Muscle layer of colon (tissue), 2 donors: ENCODE measurements around the gene SRPK2.

Experiments used
- H3K27ac ChIP-seq: one replicate; pipeline ENCODE4 v1.7.0; 2013; ENCODE audit warnings: low read depth, mild to moderate bottlenecking, low read length, moderate library complexity
- H3K27me3 ChIP-seq, 2 donors: one replicate each; pipeline ENCODE4 v1.7.0; 2013; ENCODE audit warnings: low read length in 2 of 2, mild to moderate bottlenecking in 2 of 2; ENCODE audit not compliant: insufficient read depth in 2 of 2, control insufficient read depth in 1 of 2
- H3K36me3 ChIP-seq: one replicate; pipeline ENCODE4 v1.7.0; 2013; ENCODE audit warnings: mild to moderate bottlenecking, low read length; ENCODE audit not compliant: insufficient read depth
- H3K4me1 ChIP-seq: one replicate; pipeline ENCODE4 v1.7.0; 2013; ENCODE audit warnings: mild to moderate bottlenecking, low read length; ENCODE audit not compliant: insufficient read depth
- H3K4me3 ChIP-seq, 2 donors: one replicate each; pipeline ENCODE4 v1.7.0; 2013; ENCODE audit warnings: low read length in 2 of 2, low read depth in 1 of 2, mild to moderate bottlenecking in 1 of 2, moderate library complexity in 1 of 2
- H3K9ac ChIP-seq: one replicate; pipeline ENCODE4 v1.7.0; 2013; ENCODE audit warnings: low read length
- H3K9me3 ChIP-seq: one replicate; pipeline ENCODE4 v1.7.0; 2013; ENCODE audit warnings: mild to moderate bottlenecking, low read length
- donor health status: abdominal sarcoma.
- donor health status: Adenocarcinoma of cecum.

The SRPK2 gene

DNA sequence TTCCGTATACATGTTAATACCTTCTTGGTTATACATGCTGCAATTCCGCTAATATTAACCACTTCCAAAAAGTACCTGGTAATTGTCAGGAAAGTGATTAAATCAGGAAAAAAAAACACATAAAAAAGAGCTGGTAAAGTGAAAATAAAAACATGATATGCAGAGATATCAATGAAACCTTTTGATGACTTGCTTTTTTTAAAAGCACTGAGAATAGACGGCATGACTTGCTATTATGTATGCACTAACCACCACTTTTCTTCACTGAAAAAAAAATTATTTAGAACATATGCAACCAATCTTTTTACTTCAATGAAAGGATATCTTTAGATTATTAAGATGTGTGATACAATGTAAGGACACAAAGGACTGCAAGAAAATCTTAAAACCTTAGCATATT is 211.7 kb downstream of the SRPK2 start:
- Histone ChIP-seq H3K4me1 (no peaks in the 10 kb centered on the region), H3K36me3 (no peaks in the 10 kb centered on the region), H3K27ac (no peak overlapping the region), H3K9ac (no peak overlapping the region), H3K9me3 (no peaks in the 10 kb centered on the region), H3K27me3 (no peaks in the 10 kb centered on the region), H3K4me3 (no peak overlapping the region)

GRCh38 chr7:105173586-105173985 is 215.1 kb downstream of the SRPK2 start:
- no peaks in the 10 kb centered on the region for H3K36me3 ChIP-seq

GRCh38 chr7:105164751-105165150 is 224.0 kb downstream of the SRPK2 start:
- Histone ChIP-seq H3K4me3 (no peak overlapping the region), H3K36me3 (peaks cover 27% of the 10 kb centered on the region), H3K9me3 (no peaks in the 10 kb centered on the region), H3K4me1 (no peaks in the 10 kb centered on the region), H3K27ac (no peak overlapping the region), H3K27me3 (no peaks in the 10 kb centered on the region), H3K9ac (no peak overlapping the region)

More at GRCh38 chr7:105173586-105173985, 215.1 kb downstream of the SRPK2 start:
- no peak overlapping the region for H3K27ac ChIP-seq
- H3K9me3 ChIP-seq, result no peaks in the 10 kb centered on the region
- H3K4me1 ChIP-seq, result no peaks in the 10 kb centered on the region
- H3K4me3 ChIP-seq, result no peak overlapping the region
- no peaks in the 10 kb centered on the region for H3K27me3 ChIP-seq
- H3K9ac ChIP-seq, result no peak overlapping the region

- Histone ChIP-seq H3K9ac (no peak overlapping the region), H3K36me3 (peaks cover 30% of the 10 kb centered on the region), H3K9me3 (no peaks in the 10 kb centered on the region), H3K27ac (no peak overlapping the region), H3K4me1 (no peaks in the 10 kb centered on the region), H3K27me3 (no peaks in the 10 kb centered on the region), H3K4me3 (no peak overlapping the region)
These were observed 225.0 kb downstream of the SRPK2 start for GRCh38 chr7:105163718-105164117.

- H3K36me3 ChIP-seq, result peaks cover 21% of the 10 kb centered on the region
- no peaks in the 10 kb centered on the region for H3K27me3 ChIP-seq
- H3K9me3 ChIP-seq, result no peaks in the 10 kb centered on the region
- H3K4me1 ChIP-seq, result no peaks in the 10 kb centered on the region
- H3K4me3 ChIP-seq, result no peak overlapping the region
- no peak overlapping the region for H3K27ac ChIP-seq
- no peak overlapping the region for H3K9ac ChIP-seq
These were observed 227.4 kb downstream of the SRPK2 start for GRCh38 chr7:105161366-105161765.

GRCh38 chr7:105157278-105157677 is 231.4 kb downstream of the SRPK2 start:
- no peaks in the 10 kb centered on the region for H3K27me3 ChIP-seq
- no peak overlapping the region for H3K27ac ChIP-seq
- no peak overlapping the region for H3K4me3 ChIP-seq
- no peak overlapping the region for H3K9ac ChIP-seq
- H3K36me3 ChIP-seq, result peaks cover 11% of the 10 kb centered on the region
- H3K9me3 ChIP-seq, result no peaks in the 10 kb centered on the region
- H3K4me1 ChIP-seq, result no peaks in the 10 kb centered on the region

- Histone ChIP-seq H3K36me3 (peaks cover 11% of the 10 kb centered on the region), H3K4me3 (no peak overlapping the region), H3K9me3 (no peaks in the 10 kb centered on the region), H3K4me1 (no peaks in the 10 kb centered on the region), H3K9ac (no peak overlapping the region), H3K27ac (no peak overlapping the region), H3K27me3 (no peaks in the 10 kb centered on the region)
These were observed 232.0 kb downstream of the SRPK2 start for GRCh38 chr7:105156731-105157130.

GRCh38 chr7:105154084-105154483 is 234.6 kb downstream of the SRPK2 start:
- H3K4me1 ChIP-seq, result no peaks in the 10 kb centered on the region
- no peak overlapping the region for H3K27ac ChIP-seq
- H3K36me3 ChIP-seq, result no peaks in the 10 kb centered on the region
- H3K4me3 ChIP-seq, result no peak overlapping the region
- H3K9ac ChIP-seq, result no peak overlapping the region
- H3K9me3 ChIP-seq, result no peaks in the 10 kb centered on the region
- no peaks in the 10 kb centered on the region for H3K27me3 ChIP-seq

GRCh38 chr7:105153531-105153930 is 235.2 kb downstream of the SRPK2 start:
- Histone ChIP-seq H3K4me3 (no peak overlapping the region), H3K27me3 (no peaks in the 10 kb centered on the region), H3K9ac (no peak overlapping the region), H3K4me1 (no peaks in the 10 kb centered on the region), H3K36me3 (no peaks in the 10 kb centered on the region), H3K27ac (no peak overlapping the region), H3K9me3 (no peaks in the 10 kb centered on the region)

GRCh38 chr7:105151152-105151551 is 237.6 kb downstream of the SRPK2 start:
- Histone ChIP-seq H3K4me3 (no peak overlapping the region), H3K27me3 (no peaks in the 10 kb centered on the region), H3K9ac (no peak overlapping the region), H3K4me1 (no peaks in the 10 kb centered on the region), H3K27ac (no peak overlapping the region), H3K36me3 (no peaks in the 10 kb centered on the region), H3K9me3 (no peaks in the 10 kb centered on the region)

- Histone ChIP-seq H3K9ac (no peak overlapping the region), H3K36me3 (no peaks in the 10 kb centered on the region), H3K27me3 (no peaks in the 10 kb centered on the region), H3K4me1 (no peaks in the 10 kb centered on the region), H3K9me3 (no peaks in the 10 kb centered on the region), H3K27ac (no peak overlapping the region), H3K4me3 (no peak overlapping the region)
These were observed 238.9 kb downstream of the SRPK2 start for GRCh38 chr7:105149827-105150226.

DNA sequence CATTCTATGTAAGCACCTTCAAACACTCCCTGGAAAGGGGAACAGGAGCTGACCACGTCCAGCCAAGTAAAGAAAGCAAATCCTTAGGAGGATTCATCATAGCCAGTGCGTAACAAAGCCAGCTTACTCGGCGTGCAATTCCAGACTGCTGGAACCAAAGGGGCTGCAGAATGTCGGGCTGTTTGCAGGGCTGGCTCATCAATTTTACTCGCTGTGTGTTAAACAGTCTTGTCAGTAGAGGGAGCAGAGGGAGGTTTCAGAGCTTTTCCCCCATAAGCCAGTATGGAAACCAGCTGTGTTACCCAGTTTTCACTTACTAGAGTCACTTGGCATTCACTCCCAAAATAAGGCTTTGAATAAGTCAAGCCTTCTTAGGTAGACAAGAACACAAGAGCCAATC is 247.7 kb downstream of the SRPK2 start:
- no peak overlapping the region for H3K27ac ChIP-seq
- H3K4me3 ChIP-seq, result no peak overlapping the region
- H3K4me1 ChIP-seq, result peaks cover 6% of the 10 kb centered on the region
- H3K27me3 ChIP-seq, result no peaks in the 10 kb centered on the region
- H3K9ac ChIP-seq, result no peak overlapping the region
- H3K9me3 ChIP-seq, result no peaks in the 10 kb centered on the region
- H3K36me3 ChIP-seq, result peaks cover 41% of the 10 kb centered on the region
